HL-60 (cell line): ENCODE data around the gene PRKAR2B.

ENCODE experiments used
- CTCF ChIP-seq: IDR thresholded peaks from one replicate; pipeline ENCODE4 v1.5.1; 2011; ENCODE audit warnings: low read length, control low read depth, inconsistent platforms; ENCODE audit not compliant: insufficient read depth
- GABPA ChIP-seq: IDR thresholded peaks from 2 replicates; pipeline ENCODE4 v1.6.1; 2012; ENCODE audit warnings: low read depth
- POLR2AphosphoS5 ChIP-seq: IDR thresholded peaks from 2 replicates; pipeline ENCODE4 v1.6.1; 2012; ENCODE audit warnings: low read depth
- SPI1 ChIP-seq: IDR thresholded peaks from 2 replicates; pipeline ENCODE4 v1.6.1; 2012; ENCODE audit warnings: low read depth, mild to moderate bottlenecking, borderline replicate concordance
- TF ChIP-seq, protein P1 (sequence below): IDR thresholded peaks from 2 replicates; pipeline ENCODE4 v1.6.1; 2012; ENCODE audit warnings: low read depth; ENCODE audit not compliant: insufficient replicate concordance

- no peak for TF ChIP-seq CTCF
- no peak for TF ChIP-seq POLR2AphosphoS5
- TF ChIP-seq, protein P1, sequence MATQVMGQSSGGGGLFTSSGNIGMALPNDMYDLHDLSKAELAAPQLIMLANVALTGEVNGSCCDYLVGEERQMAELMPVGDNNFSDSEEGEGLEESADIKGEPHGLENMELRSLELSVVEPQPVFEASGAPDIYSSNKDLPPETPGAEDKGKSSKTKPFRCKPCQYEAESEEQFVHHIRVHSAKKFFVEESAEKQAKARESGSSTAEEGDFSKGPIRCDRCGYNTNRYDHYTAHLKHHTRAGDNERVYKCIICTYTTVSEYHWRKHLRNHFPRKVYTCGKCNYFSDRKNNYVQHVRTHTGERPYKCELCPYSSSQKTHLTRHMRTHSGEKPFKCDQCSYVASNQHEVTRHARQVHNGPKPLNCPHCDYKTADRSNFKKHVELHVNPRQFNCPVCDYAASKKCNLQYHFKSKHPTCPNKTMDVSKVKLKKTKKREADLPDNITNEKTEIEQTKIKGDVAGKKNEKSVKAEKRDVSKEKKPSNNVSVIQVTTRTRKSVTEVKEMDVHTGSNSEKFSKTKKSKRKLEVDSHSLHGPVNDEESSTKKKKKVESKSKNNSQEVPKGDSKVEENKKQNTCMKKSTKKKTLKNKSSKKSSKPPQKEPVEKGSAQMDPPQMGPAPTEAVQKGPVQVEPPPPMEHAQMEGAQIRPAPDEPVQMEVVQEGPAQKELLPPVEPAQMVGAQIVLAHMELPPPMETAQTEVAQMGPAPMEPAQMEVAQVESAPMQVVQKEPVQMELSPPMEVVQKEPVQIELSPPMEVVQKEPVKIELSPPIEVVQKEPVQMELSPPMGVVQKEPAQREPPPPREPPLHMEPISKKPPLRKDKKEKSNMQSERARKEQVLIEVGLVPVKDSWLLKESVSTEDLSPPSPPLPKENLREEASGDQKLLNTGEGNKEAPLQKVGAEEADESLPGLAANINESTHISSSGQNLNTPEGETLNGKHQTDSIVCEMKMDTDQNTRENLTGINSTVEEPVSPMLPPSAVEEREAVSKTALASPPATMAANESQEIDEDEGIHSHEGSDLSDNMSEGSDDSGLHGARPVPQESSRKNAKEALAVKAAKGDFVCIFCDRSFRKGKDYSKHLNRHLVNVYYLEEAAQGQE, result no peak
- TF ChIP-seq GABPA, result no peak
- TF ChIP-seq SPI1, result no peak
These were observed 164.1 kb downstream of the PRKAR2B start for GRCh38 chr7:107208563-107208962.
